Measurements from ENCODE around the gene SLC2A6.

Gene SLC2A6

DNA sequence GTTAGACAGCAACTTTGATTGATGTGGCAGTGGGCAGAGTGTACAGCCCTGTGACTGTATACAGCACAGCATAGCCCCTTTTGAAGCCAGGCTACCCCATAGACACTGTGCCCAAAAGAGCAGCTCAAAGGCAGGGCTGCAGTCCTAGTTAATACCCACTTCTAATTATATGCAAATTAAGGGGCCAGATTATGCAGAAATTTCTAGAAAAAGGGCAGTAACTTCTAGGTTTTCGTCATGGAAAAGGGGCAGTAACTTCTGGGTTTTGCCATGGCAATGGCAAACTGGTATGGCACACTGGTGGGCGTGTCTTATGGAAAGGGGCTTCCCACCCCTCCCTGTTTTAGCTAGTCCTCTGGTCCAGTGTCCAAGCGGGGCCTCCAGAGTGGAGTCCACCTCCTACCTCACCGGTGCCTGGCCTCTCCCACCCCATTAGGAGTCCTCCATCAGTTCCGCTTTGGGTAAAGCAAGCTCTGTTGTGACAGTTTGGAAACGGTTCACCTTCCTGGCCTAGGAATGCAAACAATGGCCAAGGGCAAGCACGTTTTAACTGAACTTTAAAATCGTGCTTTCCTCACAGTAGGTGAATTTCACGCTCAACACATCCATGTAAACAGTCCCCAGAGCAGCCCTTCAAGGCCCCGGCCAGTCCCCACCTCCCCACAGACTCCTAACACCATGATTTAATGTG, 51.1 kb downstream of the SLC2A6 start:
- ATAC-seq: no peak
- Mint-ChIP-seq H3K4me3 (peak overlapping the region; percentile 64 to 68), H3K27ac (no peak overlapping the region), H3K27me3 (peaks cover 58% of the 10 kb centered on the region), H3K9me3 (no peaks in the 10 kb centered on the region), H3K4me1 (peaks cover 9% of the 10 kb centered on the region)
- no peak for DNase-seq

DNA sequence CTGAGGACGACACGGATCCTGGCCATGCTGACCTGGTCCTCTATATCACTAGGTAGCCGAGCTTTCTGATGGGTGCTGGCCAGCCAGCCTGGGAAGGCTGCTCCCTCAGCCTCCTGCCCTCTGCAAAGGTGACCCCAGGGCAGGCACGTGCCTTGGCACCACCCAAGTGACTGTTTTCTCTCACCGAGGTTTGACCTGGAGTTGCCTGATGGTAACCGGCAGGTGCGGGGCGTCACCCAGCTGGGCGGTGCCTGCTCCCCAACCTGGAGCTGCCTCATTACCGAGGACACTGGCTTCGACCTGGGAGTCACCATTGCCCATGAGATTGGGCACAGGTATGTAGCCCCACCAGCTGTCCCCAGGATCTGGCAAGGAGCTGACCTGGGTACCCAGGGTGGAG, 52.9 kb downstream of the SLC2A6 start:
- peaks cover 58% of the 10 kb centered on the region for H3K27me3 Mint-ChIP-seq
- no peak overlapping the region for H3K4me3 Mint-ChIP-seq
- no peaks in the 10 kb centered on the region for H3K9me3 Mint-ChIP-seq
- DNase-seq (no peak), ATAC-seq (no peak)
- no peak overlapping the region for H3K27ac Mint-ChIP-seq
- H3K4me1 Mint-ChIP-seq: peaks cover 27% of the 10 kb centered on the region

DNA sequence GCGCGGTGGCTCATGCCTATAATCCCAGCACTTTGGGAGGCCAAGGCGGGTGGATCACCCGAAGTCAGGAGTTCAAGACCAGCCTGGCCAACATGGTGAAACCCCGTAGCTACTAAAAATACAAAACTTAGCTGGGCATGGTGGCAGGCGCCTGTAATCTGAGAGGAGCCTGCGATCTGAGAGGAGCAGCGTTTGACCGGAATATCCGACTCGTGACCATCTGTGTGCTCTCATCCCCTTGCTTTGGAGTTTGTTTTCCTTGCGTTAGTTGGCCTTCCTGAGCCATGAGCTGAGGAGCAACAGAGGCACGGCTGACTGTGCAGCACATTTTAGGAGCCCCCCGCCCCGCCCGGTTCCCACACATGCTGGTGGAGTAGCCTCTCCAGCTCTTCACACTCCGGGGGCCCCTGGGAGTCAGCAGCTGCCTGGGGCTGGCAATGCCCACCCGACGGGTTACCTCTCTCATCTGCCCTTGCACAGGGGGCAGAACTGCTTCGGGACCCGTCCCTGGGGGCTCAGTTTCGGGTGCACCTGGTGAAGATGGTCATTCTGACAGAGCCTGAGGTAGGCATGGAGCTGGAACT, 53.8 kb downstream of the SLC2A6 start:
- DNase-seq (no peak), ATAC-seq (no peak)
- Mint-ChIP-seq H3K9me3 (no peaks in the 10 kb centered on the region), H3K27ac (peak overlapping the region in 1 of 2 donors; percentile 20), H3K4me3 (no peak overlapping the region), H3K27me3 (peaks cover 58% of the 10 kb centered on the region), H3K4me1 (peaks cover 35% of the 10 kb centered on the region)

DNA sequence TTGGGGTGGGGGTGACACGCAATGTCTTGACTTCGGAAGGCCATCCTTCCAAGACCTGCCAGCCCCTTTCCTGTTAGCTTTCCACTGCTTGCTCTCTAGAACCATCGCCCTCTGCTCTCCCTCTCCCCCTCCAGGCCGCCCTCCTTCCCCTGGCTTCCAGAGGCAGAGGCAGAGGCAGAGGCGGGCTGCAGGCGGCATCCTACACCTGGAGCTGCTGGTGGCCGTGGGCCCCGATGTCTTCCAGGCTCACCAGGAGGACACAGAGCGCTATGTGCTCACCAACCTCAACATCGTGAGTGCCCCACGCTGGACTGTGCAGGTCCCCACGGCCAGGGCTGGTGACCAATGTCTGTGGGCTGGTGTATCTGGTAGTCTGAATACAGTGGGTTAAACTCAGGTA, 54.7 kb downstream of the SLC2A6 start:
- no peak overlapping the region for H3K27ac Mint-ChIP-seq
- H3K27me3 Mint-ChIP-seq: peaks cover 50% of the 10 kb centered on the region
- H3K4me3 Mint-ChIP-seq: no peak overlapping the region

DNA sequence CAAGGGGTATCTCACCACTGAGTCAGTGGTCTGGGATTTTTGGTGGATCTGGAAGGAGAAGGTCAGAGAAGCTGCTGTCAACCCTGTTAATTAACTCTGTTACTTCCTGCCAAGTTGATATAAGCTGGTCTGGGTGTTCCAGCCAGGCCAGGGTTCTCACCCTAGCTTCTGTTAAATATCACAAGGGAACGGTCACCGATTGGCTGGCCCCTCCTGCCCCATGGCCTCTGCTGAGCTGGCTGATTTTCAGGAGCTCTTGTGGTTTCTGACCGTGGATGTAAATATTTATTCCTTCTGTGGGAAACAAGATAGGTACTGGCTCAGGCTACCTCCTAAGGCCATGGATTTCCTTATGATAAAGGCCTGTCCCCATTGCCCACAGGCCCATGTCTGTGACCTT, 55.7 kb downstream of the SLC2A6 start:
- Mint-ChIP-seq H3K27ac (no peak overlapping the region), H3K4me1 (peaks cover 46% of the 10 kb centered on the region), H3K4me3 (no peak overlapping the region), H3K27me3 (peaks cover 44% of the 10 kb centered on the region), H3K9me3 (no peaks in the 10 kb centered on the region)
- DNase-seq: no peak
- ATAC-seq: no peak

More for the DNA sequence above, 54.7 kb downstream of the SLC2A6 start:
- DNase-seq (no peak), ATAC-seq (no peak)
- Mint-ChIP-seq H3K9me3 (no peaks in the 10 kb centered on the region), H3K4me1 (peaks cover 36% of the 10 kb centered on the region)

DNA sequence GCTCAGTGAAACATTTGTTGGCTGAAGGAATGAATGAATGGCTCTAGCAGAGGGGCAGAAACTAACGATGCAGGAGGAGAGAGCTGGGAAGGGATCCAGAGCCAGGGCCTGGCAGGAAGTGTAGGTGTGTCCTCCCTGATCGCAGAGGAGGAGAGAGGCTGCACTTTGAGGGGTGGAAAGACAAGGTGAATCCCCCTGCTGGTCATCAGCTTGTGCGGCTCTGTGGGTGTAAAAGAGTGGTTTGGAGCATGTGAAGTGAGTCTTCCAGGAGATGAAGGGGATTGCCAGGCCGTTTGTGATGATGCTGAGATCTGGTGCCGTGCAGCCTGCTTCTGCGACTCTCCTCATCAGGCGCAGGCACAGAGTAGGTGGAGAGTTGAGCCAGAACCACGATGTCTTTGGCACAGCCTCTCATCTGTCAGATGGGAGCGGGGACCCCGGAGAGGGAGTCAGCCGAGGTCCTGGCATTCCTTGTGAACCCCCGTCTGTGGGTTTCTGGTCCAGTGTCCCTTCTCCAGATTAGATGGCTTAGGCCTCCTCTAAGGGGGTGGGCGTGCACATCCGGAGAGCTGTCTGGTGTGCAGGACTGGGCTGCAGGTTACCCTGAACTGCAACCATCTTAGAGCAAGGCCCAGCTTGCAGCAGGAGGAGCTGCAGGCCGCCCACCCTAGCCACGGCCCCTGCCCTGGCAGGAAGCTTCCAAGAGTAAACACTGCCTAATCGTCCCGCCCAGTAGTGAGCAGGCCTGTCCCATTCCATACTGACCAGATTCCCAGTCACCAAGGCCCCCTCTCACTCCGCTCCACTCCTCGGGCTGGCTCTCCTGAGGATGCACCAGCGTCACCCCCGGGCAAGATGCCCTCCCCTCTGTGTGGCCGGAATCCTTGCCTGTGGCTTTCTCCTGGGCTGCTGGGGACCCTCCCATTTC, 57.0 kb downstream of the SLC2A6 start, which contains the start of gene ADAMTS13:
TSS of gene ADAMTS13 (plus strand) at position 753 of the 928 bp plus-strand sequence. CDS start at position 830, 77 bp downstream.
- DNase-seq (peak; percentile 70 to 84), ATAC-seq (peak; percentile 77)
- Mint-ChIP-seq H3K27ac (peak within 1 kb of the TSS in 1 of 2 donors; percentile 71), H3K9me3 (no peaks in the 10 kb centered on the region), H3K27me3 (peaks cover 30% of the 10 kb centered on the region), H3K4me1 (peaks cover 48% of the 10 kb centered on the region), H3K4me3 (peak within 1 kb of the TSS; percentile 55 to 58)

All from stimulated activated naive CD8-positive, alpha-beta T cell treated with anti-CD3 and anti-CD28 coated beads, Interleukin-15, amount 100 ng/mL, for 72 hours (primary cell).